OCI-LY1 (cell line): Measurements from ENCODE around the gene HMCN2.

Source experiments
- EZH2 ChIP-seq: fragments of 200-600 bp; sonication (generic), shearing (Covaris generic); IDR thresholded peaks from 2 replicates; pipeline ENCODE4 v1.8.0; 2017; ENCODE audit warnings: borderline replicate concordance, mixed run types, mild to moderate bottlenecking, antibody characterized with exemption, low read length, moderate library complexity, mixed read lengths
- TF ChIP-seq, protein P1 (sequence below): fragments of 200-600 bp; sonication (generic), shearing (Covaris generic); IDR thresholded peaks from 2 replicates; pipeline ENCODE4 v1.5.1; 2017; ENCODE audit warnings: mild to moderate bottlenecking, antibody characterized with exemption, low read length, moderate library complexity, mixed read lengths

DNA sequence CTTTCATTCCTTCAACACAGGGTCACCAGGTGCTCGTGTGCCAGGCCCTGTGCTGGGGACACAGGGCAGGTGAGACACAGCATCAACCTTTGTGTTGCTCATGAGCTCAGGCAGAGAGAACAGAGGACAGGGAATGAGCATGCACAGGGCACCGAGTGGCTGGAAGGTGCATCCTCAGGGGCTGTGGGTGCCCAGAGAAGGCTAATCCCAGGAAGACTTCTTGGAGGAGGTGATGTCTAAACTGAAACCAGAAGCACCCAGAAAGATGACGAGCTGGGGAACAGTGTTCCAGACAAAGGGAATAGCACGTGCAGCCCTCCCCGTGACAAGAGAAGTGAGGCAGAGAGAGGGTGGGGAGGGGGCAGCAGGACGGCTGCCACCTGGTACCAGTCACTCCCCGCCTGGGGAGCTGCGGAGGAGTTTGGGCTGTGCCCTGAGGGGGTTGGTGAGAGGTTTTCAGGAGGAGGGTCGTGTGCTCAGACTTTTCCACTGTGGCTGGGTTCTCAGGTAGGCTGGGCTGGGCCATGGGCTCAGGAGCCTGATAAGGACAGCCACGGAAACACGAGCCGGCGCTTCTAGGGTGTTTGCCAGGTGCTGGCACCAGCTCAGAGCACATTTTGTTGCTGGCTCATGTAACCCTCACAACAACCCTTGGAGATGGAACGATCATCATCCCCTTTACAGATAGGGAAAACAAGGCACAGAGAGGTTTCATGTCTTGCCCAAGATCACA, 46.0 kb downstream of the HMCN2 start:
- TF ChIP-seq, protein P1, sequence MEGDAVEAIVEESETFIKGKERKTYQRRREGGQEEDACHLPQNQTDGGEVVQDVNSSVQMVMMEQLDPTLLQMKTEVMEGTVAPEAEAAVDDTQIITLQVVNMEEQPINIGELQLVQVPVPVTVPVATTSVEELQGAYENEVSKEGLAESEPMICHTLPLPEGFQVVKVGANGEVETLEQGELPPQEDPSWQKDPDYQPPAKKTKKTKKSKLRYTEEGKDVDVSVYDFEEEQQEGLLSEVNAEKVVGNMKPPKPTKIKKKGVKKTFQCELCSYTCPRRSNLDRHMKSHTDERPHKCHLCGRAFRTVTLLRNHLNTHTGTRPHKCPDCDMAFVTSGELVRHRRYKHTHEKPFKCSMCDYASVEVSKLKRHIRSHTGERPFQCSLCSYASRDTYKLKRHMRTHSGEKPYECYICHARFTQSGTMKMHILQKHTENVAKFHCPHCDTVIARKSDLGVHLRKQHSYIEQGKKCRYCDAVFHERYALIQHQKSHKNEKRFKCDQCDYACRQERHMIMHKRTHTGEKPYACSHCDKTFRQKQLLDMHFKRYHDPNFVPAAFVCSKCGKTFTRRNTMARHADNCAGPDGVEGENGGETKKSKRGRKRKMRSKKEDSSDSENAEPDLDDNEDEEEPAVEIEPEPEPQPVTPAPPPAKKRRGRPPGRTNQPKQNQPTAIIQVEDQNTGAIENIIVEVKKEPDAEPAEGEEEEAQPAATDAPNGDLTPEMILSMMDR, result no peak
- TF ChIP-seq EZH2, result no peak
